Measurements from ENCODE around the gene TRPM4. TPM values are rescaled to one million over a fixed set of nuclear protein-coding genes. Genes with fewer than 3 reads are reported as not detected.

Gene TRPM4
- 23.0 and 27.0 TPM in 2 replicates for total RNA-seq

GRCh38 chr19:49157445-49158224 lies at the start of gene TRPM4:
Gene TRPM4, plus strand, starts transcription at chr19:49157792. Its CDS starts 75 bp downstream, at chr19:49157867.

GRCh38 chr19:49113762-49114629 lies 43.6 kb upstream of the TRPM4 start, which contains the start of gene LIN7B:
Gene LIN7B, plus strand, starts transcription at chr19:49114370. Its CDS starts 35 bp downstream, at chr19:49114405.

DNA sequence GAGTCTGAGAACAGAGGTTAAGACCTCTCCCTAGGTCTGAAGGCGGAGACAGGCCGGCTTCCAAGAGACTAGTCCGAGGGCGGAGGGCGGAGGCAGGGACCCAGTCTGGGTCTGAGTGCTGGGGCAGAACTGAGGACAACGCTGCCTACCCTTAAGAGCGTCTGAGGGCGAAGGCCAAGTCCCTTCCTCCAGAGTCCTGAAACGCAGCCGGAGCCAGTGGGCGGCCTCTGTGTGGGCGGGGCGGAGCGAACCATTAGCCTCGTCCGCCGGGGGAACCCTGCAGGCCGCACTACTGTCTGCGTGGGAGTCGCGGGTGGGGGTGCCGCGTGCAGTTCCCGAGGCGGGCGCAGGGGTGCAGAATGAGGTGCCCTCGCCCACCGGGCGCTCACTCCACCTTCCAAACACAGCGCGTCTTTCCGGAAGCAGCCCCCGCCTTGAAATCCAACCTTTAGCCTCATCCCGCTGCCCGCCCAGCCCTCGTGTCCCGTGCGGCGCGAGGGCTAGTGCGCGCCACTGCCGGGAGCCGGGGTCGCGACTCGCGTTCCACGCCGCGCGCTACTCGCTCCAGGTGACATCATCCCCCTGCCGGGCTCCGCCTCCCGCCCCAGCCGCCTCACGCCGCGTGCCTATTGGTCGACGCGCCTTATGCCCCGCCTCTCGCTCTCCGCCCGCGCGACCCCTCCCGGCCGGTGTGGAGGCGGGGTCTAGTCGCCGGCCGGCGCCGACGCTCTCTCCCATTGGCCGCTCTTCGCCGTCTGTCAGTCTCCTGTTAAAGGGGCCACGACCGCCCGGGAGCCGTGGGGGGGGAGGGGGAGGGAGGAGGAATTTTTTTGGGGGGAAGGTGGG lies 38.8 kb upstream of the TRPM4 start, which contains the start of gene C19orf73:
TSS of gene C19orf73 (minus strand) at position 579 of the 846 bp plus-strand sequence. CDS start at position 458, 121 bp downstream.

DNA sequence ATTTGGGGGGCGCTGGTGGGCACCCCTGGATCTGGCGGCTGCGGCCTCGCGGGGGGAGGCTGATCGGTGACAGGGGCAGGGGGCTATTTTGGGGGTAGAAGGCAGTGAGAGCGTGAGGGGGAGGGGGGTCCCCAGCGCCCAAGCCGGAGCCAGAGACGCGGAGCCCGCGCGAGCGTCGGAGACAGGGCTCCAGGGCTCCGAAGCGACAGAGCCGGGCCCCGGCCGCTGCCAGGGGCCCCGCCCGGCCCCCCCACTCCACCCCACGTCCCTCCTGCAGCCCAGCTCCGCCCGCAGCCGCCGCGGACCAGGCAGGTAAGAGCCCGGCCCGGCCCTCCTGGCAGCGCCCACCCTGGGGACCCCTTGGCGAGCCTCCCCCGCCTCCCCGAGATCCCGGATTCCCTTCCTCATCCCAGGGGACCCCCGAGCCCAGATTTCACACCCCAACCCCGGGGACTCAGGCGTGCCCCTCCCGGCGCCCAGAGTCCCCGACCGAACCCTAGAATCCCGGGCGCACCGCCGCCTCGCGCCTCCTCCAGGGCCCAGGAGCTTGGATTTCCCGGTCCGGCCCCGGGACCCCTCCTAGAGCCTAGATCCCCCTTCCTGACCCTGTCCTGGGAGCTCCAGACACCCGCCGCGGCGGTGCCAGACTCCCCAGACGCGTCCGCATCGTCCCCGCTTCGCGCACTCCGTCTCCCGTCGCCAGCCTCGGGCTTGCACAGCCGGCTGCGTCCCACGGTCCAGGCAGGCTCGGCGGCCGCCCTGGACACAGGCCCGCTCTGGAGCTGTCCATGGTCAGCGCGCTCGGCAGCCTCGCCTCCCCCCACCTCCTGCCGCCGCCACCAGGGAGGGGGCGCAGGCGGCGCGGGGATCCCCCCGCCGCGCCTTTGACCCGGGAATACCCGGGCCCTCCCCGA lies 37.9 kb upstream of the TRPM4 start, which contains the start of gene PPFIA3:
TSS of gene PPFIA3 (plus strand) at position 134 of the 914 bp plus-strand sequence. CDS start 8,330 bp downstream, outside the sequence.

DNA sequence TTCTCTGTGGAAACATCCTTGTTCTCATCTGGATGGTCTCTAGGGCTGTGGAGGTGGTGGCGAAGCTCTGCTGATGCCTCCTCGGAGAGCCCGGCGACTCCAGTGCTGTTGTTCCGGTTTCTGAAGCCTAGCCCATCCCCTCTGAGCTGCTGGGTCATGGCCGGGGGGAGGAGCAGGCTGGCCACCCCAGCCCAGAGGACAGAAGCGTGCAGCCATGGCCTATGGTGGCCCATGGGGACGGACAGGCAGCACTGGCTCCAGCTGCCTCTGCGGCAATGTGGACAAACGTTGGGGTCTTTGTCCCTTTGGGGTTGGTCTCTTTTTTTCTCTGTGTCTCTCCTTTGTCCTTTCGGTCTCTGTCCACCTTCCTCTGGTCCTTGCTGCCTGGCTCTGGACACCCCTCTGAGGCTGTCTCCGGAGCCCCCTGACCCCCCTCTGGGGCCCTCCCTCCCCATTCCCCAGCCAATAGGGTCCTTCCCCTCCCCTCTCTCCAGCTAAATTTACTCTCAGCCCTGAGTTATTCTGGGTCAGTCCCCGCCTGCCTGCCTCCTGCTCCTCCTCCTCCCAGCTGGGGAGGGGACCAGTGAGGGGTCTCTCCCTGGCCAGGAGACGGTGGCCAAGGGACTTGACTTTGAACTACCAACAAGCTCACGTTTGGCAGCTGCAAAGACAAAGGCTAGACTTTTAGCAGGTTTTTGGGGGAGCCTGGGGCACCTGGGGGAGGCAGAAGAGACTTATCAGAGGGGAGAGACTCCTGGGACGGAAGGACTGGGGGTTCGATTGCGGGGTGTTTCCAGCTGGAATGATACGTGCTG lies 2.4 kb upstream of the TRPM4 start, which contains the start of gene HRC:
TSS of gene HRC (minus strand) at position 392 of the 815 bp plus-strand sequence. CDS start at position 233, 159 bp downstream.

Other genes starting within 250 kb of the TRPM4 start
- gene DHDH, start 224.1 kb upstream of the TRPM4 start, total RNA-seq: not detected in 2 replicates
- gene BAX, start 202.9 kb upstream of the TRPM4 start, total RNA-seq: 84.1 and 144 TPM in 2 replicates
- 3,972 and 15,717 TPM in 2 replicates for gene FTL, start 192.5 kb upstream of the TRPM4 start, total RNA-seq
- gene GYS1, start 164.5 kb upstream of the TRPM4 start, total RNA-seq: 41.5 and 53.4 TPM in 2 replicates
- gene RUVBL2, start 163.9 kb upstream of the TRPM4 start, total RNA-seq: 175 and 353 TPM in 2 replicates
- gene LHB, start 140.7 kb upstream of the TRPM4 start, total RNA-seq: not detected in 2 replicates
- gene CGB3, start 133.5 kb upstream of the TRPM4 start, total RNA-seq: not detected in 2 replicates
- not detected in 2 replicates for gene CGB2, start 125.9 kb upstream of the TRPM4 start, total RNA-seq
- not detected in 2 replicates for gene CGB1, start 120.9 kb upstream of the TRPM4 start, total RNA-seq
- gene CGB5, start 113.9 kb upstream of the TRPM4 start, total RNA-seq: not detected in 2 replicates
- gene CGB8, start 108.7 kb upstream of the TRPM4 start, total RNA-seq: not detected in 2 replicates
- gene CGB7, start 100.0 kb upstream of the TRPM4 start, total RNA-seq: not detected in 2 replicates
- not detected in 2 replicates for gene NTF4, start 93.0 kb upstream of the TRPM4 start, total RNA-seq
- gene KCNA7, start 85.1 kb upstream of the TRPM4 start, total RNA-seq: not detected in 2 replicates
- gene SNRNP70, start 72.3 kb upstream of the TRPM4 start, total RNA-seq: 116 and 242 TPM in 2 replicates
- gene LIN7B, start 43.4 kb upstream of the TRPM4 start, total RNA-seq: 6.3 and 7.4 TPM in 2 replicates
- gene C19orf73, start 38.6 kb upstream of the TRPM4 start, total RNA-seq: 0.99 TPM in 1 of 2 replicates, not detected in the other
- 1.0 and 1.5 TPM in 2 replicates for gene PPFIA3, start 38.2 kb upstream of the TRPM4 start, total RNA-seq
- gene HRC, start 2.4 kb upstream of the TRPM4 start, total RNA-seq: not detected in 2 replicates
- 0.66 TPM in 1 of 2 replicates, not detected in the other for gene SLC6A16, start 167.4 kb downstream of the TRPM4 start, total RNA-seq
- gene CD37, start 177.6 kb downstream of the TRPM4 start, total RNA-seq: not detected in 2 replicates
- 18.8 and 24.3 TPM in 2 replicates for gene TEAD2, start 204.6 kb downstream of the TRPM4 start, total RNA-seq
- 0.44 TPM in 1 of 2 replicates, not detected in the other for gene DKKL1, start 206.1 kb downstream of the TRPM4 start, total RNA-seq
- gene KASH5, start 230.5 kb downstream of the TRPM4 start, total RNA-seq: 0.17 TPM in 1 of 2 replicates, not detected in the other

Measured in smooth muscle cell of trachea (primary cell).